ENCODE results near the gene BORCS5.
"Not testable (repeated sequence)": the region's sequence is repeated elsewhere in the genome, so short reads cannot be mapped to it uniquely, and the experiment has no call there.

The BORCS5 gene

GRCh38 chr12:12486661-12487240 lies 129.9 kb downstream of the BORCS5 start:
- no peak for DNase-seq (ENCODE audit: low read depth in 2 of 2)

GRCh38 chr12:12487490-12487889 lies 130.6 kb downstream of the BORCS5 start:
- DNase-seq (ENCODE audit: low read depth in 2 of 2), result no peak

DNA sequence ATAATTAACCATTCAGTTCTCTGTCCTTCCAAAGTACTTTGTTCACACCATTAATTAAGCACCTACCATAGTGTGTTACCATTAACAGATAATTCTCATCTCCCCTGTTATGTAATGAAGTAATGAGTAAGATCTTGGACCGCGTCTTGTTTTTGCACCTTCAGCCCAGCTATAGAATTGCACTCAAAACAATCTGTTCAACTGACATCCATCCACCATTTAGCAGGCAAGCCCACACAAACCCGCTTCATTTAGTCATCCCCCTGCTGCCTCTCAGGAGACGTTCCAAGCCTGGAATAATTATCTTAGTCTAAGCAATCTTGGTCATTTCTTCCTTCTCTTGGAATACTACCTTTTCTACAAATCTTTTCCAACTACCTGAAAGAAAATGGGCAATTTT lies 131.4 kb downstream of the BORCS5 start:
- no peak for DNase-seq (ENCODE audit: low read depth in 2 of 2)

- DNase-seq (ENCODE audit: low read depth in 2 of 2), result no peak
These were observed 132.1 kb downstream of the BORCS5 start for GRCh38 chr12:12488823-12489550.

DNA sequence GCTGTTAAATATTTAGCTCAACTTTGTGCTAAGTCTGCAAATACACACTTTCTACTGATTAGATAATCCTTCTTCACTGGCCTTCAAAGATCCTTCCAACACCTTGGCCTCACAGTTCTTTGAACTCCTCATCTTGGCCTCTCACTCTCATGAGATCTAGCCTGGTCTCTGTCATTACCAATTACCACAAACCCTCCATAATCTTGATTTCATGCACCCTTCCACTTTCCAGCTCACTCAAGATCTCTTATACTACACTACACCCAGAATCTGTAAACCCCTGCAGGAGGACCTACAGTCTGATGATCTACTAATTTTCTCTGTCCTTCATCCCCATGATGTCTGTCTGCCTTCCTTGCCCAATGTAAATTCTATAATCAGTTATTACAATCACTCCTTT lies 134.7 kb downstream of the BORCS5 start:
- DNase-seq (ENCODE audit: low read depth in 2 of 2), result no peak

GRCh38 chr12:12492547-12492946 lies 135.7 kb downstream of the BORCS5 start:
- DNase-seq (ENCODE audit: low read depth in 2 of 2), result no peak

DNA sequence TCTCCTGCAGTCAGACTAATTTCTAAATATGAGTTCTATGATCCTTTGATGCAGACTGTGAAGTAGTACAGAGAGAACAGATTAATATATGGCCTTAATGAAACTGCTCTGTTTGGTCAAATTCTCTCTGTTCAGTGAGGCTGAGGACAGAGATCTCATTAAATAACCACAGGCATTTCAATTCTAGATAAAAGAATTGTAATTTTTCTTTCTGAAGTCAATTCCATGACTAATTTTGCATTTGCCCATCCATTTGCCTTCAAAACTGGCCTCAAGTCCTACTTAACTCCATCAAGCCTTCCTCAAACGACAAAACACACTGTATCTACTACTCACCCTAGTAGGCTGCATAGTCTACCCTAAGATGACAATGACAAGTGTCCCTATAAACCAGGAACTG lies 138.7 kb downstream of the BORCS5 start:
- no peak for DNase-seq (ENCODE audit: low read depth in 2 of 2)

DNA sequence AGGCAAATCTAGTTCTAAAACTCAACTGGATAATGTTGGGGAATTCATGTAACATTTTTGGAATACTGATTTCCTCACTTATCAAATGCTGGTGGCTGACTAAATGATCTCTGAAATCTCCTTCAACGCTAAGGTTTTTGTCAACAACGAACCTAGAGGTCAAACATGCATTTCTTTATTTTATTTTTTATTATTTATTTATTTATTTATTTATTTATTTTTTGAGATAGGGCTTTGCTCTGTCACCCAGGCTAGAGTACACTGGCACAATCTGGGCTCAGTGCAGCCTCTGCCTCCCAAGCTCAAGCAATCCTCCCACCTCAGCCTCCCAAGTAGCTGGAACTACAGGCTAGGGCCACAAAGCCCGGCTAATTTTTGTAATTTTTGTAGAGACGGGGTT lies 141.3 kb downstream of the BORCS5 start:
- DNase-seq (ENCODE audit: low read depth in 2 of 2), result no peak

DNA sequence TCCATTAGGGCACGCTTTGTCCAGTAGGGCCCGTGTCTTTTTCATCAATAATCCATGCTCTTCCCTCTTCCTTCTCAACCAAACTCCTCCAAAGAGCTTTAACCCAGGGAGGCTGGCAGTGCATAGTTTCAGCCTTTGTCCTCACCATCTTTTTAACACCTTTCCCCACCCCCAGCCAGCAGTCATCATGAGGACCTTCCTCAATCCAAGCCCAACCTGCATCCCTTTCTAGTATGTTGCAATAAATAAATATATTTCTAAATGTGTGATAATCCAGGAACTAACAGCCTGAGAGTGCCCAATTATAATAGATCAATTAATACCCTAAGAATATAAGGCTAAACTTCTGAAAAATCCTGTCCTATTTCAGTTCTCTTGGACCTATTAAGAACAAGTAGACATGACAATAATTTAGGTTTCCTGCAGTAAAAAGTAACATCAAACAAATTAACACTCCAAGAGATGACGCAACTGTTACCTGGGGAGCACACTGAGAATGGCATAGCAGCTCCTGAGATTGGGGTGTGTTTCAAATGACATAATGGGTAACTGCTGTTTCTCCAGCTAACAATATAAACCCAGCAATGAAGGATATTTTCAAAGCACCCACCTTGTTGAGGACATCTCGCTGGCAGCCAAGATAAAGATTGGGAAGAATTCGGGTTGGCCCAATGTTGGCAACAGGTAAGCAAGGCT lies 143.2 kb downstream of the BORCS5 start:
- no peak for DNase-seq (ENCODE audit: low read depth in 2 of 2)

GRCh38 chr12:12501121-12501520 lies 144.2 kb downstream of the BORCS5 start:
- no peak for DNase-seq (ENCODE audit: low read depth in 2 of 2)

DNA sequence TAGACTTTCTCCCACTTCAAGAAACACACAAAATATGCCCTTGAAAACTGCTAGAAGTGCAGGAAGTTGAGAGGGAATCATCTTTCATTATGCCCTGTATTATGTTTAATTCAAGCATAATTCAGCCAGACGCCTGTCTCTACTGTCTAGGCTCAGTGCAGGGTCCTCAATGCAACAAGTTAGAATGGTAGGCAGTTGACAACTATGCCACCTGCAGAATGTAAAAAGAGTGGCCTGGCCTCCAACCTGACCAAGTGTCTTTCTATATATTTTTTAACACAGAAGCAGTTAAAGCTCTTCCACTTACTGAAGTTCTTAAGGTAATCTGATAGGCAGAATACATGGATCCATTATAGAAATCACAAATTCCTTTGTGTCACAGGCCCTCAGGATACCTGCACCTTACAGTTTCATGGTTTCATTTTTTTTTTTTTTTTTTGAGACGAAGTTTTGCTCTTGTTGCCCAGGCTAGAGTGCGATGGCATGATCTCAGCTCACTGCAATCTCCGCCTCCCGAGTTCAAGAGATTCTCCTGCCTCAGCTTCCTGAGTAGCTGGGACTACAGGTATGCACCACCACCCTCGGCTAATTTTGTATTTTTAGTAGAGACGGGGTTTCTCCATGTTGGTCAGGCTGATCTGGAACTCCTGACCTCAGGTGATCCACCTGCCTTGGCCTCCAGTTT lies 145.4 kb downstream of the BORCS5 start:
- DNase-seq (ENCODE audit: low read depth in 2 of 2), result not testable (repeated sequence)

DNA sequence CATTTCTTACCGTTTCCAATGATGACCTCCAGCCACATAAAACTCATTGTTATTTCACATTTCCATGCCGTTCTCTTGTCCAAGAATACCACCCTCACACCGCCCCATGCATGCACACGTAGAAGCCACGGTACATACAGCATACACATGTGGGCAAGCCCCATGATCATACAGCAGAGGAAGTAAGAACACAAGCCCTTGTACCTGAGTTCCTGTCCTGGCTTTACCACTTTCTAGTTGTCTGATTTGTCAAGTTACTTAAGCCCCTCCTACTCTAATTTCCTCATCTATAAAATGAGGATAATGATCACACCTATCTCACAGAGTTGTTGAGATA lies 145.9 kb downstream of the BORCS5 start:
- no peak for DNase-seq (ENCODE audit: low read depth in 2 of 2)

DNA sequence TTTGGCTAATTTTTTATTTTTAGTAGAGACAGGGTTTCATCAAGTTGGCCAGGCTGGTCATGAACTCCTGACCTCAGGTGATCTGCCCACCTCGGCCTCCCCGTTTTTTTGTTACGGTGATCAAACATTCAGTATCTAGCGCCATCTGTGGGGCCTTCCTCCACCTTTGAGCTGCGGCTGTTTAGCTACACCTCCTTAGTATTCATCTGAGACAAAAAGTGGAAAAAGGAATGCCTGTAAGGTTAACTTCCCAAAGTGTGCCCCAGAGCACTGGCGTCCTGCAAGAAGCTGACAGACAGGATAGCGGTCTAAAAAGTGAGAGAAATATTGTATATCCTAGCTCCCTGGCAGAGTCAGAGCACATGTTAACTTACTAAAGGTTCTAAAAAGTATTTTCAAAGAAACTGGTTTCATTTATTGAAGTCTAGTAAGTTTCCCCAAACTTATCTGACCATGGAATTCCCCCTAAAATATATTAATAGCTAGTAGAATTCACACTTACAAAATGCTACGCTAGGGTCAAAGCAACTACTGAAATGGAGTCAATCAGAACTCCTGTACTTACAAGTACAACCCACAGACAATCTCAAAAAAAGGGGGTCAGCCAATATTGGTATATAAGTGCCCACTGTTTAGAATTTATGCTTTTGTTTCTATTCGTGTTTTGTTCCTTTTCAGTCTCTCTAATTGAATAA lies 146.7 kb downstream of the BORCS5 start:
- no peak for DNase-seq (ENCODE audit: low read depth in 2 of 2)

DNA sequence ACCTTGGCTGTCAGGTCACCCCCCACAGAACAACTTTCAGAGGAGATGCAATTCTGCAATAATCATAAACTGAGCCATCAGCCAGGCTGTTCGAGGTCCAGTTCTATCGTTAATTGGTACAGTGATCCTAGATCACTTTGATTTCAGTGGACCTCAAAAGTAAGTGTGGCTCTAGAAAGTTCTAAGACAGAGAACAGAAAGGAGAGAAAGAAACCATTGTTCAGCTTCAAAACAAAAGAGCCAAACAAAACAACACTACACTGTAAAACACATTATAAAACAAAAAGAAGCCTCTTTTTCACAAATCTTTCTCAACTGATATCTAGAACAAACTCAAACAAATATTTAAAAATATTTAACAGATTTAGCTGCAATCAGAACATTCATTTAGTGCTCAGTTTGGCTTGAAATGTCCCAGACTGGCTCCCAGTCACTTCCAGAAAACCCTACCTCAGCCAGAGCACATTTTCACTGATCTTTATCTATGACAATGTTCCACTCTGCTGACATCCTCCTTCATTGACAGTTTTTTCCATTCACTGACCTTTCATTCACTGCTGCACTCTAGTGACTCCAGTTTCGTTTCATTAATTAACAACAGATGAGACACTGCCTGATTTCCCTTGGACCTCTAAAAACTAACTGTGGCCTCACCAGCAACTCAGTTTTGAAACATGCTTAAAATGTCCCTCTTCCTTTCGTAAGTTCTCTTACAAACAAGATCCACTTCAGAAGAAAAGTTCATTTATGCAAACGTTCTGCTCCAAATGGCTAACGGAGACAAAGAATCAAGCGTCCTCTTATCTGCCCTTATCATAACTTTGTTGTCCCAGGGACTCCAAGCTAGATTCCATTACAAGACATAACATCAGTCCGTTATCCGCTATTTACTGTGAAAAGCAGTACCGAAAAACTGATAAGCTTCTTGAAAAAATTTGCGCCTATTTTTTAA lies 148.9 kb downstream of the BORCS5 start:
- DNase-seq (ENCODE audit: low read depth in 2 of 2), result no peak

- no peak for DNase-seq (ENCODE audit: low read depth in 2 of 2)
These were observed 149.6 kb downstream of the BORCS5 start for GRCh38 chr12:12506496-12506890.

DNA sequence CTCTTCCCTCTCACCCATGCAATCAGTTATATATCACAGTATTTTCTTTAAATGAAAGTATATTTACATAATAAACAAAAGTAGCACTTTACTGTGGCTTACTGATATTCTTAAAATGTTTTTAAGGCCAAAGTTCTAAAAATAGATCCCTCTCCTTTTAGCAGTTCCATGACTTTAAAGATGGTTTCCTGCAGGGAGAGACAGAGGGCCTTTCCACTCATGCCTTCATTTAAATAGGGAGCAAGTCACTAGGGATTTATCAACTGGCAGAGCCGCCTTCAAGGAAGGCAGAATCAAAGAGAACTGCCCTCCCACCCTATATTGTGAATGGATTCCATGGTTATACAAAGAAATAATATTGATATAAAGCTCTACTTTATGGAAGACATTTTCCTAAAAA lies 150.2 kb downstream of the BORCS5 start:
- DNase-seq (ENCODE audit: low read depth in 2 of 2), result no peak

DNA sequence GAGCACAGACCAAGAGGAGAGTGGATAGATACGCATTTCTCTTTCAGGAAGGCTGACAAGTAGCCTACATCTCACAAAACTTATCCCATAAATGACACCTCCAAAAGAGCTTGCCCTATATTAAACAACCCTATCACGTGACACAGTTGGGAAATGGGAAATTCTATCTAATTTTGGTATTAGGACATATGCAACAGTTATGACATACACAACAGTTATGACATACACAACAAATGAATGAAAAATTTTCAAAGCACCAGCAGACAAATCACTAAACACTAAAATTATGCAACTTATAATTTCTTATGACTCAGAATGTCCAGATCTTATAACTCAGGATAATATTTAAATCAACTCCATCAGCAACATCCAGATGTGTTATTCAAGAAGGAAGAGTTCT lies 151.7 kb downstream of the BORCS5 start:
- DNase-seq (ENCODE audit: low read depth in 2 of 2), result no peak

- DNase-seq (ENCODE audit: low read depth in 2 of 2), result no peak
These were observed 153.3 kb downstream of the BORCS5 start for GRCh38 chr12:12510141-12510540.

GRCh38 chr12:12510551-12510950 lies 153.7 kb downstream of the BORCS5 start:
- DNase-seq (ENCODE audit: low read depth in 2 of 2), result no peak

DNA sequence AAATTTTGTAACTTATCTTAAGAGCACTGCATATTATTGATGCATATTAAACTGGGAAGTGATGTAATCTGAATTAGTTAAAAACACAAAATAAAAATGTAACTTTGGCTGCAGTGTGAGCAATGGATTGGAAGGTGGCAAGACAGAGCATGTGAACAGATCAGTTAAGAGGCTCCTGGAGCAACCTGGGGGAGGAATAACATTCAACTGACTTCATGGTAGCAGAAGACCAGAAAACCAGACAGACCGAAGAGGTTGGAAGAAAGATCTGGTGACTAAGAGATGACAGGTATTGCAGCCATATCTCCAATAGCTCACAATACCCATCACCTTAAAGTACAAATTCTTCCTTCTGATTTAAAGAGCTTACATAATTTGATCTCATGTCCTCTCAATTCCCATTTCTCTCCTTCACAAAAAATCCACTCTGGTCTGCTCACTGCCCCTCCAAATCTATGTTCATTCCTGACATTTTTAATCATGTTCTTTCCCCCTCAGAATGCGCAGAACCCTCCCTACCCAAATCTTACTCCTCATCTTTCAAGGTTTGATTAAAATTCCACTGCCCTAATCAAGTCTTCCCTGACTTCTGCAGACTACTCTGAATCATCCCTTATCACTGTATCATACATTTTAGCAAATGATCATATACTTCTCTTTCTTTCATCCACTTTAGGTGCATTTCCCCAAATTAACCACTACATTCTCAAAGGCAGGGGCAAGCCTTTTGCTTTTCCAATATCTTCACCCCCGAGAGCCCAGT lies 154.3 kb downstream of the BORCS5 start:
- DNase-seq (ENCODE audit: low read depth in 2 of 2), result no peak

All from stimulated activated CD8-positive, alpha-beta memory T cell treated with anti-CD3 and anti-CD28 coated beads, Interleukin-15, amount 100 ng/mL, for 48 hours (primary cell).